WTC11 (cell line): ENCODE measurements around the gene FBXO22. TPM values are rescaled to one million over a fixed set of nuclear protein-coding genes. Genes with fewer than 3 reads are reported as not detected.
"Not testable (repeated sequence)": the region's sequence is repeated elsewhere in the genome, so short reads cannot be mapped to it uniquely, and the experiment has no call there.

Experiments used
- ATAC-seq: fragments of 200-7000 bp; cut with Tn5 transposase; 2 replicates; pipeline ENCODE4 v1.10.0; 2021; ENCODE audit warnings: mild to moderate bottlenecking, moderate library complexity
- CTCF ChIA-PET: fragments of 300-600 bp; sonication (Branson Sonifier 250); formaldehyde crosslinking; loops from one replicate; lab custom pipeline; 2021; ENCODE audit warnings: antibody characterized with exemption; lab: Charles Lee
- POLR2A ChIA-PET: fragments of 350-600 bp; sonication (Branson Sonifier 250); formaldehyde crosslinking; loops from one replicate; lab custom pipeline; 2021; ENCODE audit warnings: antibody characterized with exemption; lab: Charles Lee
- DNase-seq: peaks from one replicate; pipeline ENCODE4 v3.0.0; 2021; ENCODE audit warnings: low spot score
- H3K27ac Mint-ChIP-seq: 2 replicates; pipeline ENCODE4 v1.8.0; 2021; ENCODE audit warnings: mixed read lengths
- H3K27me3 Mint-ChIP-seq: 2 replicates; pipeline ENCODE4 v1.8.0; 2021; ENCODE audit warnings: low read depth, mild to moderate bottlenecking, moderate library complexity, mixed read lengths
- H3K36me3 Mint-ChIP-seq: 2 replicates; pipeline ENCODE4 v1.8.0; 2021; ENCODE audit warnings: mixed read lengths
- H3K4me1 Mint-ChIP-seq: 2 replicates; pipeline ENCODE4 v1.8.0; 2022; ENCODE audit warnings: mixed read lengths
- H3K4me3 Mint-ChIP-seq: 2 replicates; pipeline ENCODE4 v1.8.0; 2021; ENCODE audit warnings: mild to moderate bottlenecking, moderate library complexity, mixed read lengths
- H3K9me3 Mint-ChIP-seq: 2 replicates; pipeline ENCODE4 v1.8.0; 2021; ENCODE audit warnings: mixed read lengths
- ELF4 ChIP-seq: sonication (generic); formaldehyde crosslinking; IDR thresholded peaks from 2 replicates; pipeline ENCODE4 v1.8.1; 2022; ENCODE audit warnings: low read depth, mild to moderate bottlenecking, moderate library complexity, missing genetic modification reagents
- ESRRA ChIP-seq: sonication (generic); formaldehyde crosslinking; IDR thresholded peaks from 2 replicates; pipeline ENCODE4 v1.8.1; 2022; ENCODE audit warnings: mild to moderate bottlenecking, missing genetic modification reagents, borderline replicate concordance
- ETV6 ChIP-seq: sonication (generic); formaldehyde crosslinking; IDR thresholded peaks from 2 replicates; pipeline ENCODE4 v1.8.1; 2022; ENCODE audit warnings: mild to moderate bottlenecking, missing genetic modification reagents
- MXD4 ChIP-seq: fragments of 250-450 bp; sonication (Bioruptor Pico); IDR thresholded peaks from 2 replicates; pipeline ENCODE4 v1.8.0; 2021; ENCODE audit warnings: mild to moderate bottlenecking, moderate library complexity, borderline replicate concordance
- NFYB ChIP-seq: sonication (generic); formaldehyde crosslinking; conservative IDR thresholded peaks from 2 replicates; pipeline ENCODE4 v1.8.0; 2022; ENCODE audit warnings: low read depth, missing genetic modification reagents
- NR1H2 ChIP-seq: sonication (generic); formaldehyde crosslinking; IDR thresholded peaks from 2 replicates; pipeline ENCODE4 v1.9.0; 2021; ENCODE audit warnings: mild to moderate bottlenecking, moderate library complexity, missing genetic modification reagents
- NR3C1 ChIP-seq: sonication (generic); formaldehyde crosslinking; conservative IDR thresholded peaks from 2 replicates; pipeline ENCODE4 v1.8.1; 2023; ENCODE audit warnings: low read depth, mild to moderate bottlenecking, missing genetic modification reagents
- SMAD3 ChIP-seq: sonication (generic); formaldehyde crosslinking; IDR thresholded peaks from 2 replicates; pipeline ENCODE4 v1.8.0; 2022; ENCODE audit warnings: missing genetic modification reagents, mild to moderate bottlenecking, borderline replicate concordance
- SP1 ChIP-seq: sonication (generic); formaldehyde crosslinking; conservative IDR thresholded peaks from 2 replicates; pipeline ENCODE4 v1.8.1; 2022; ENCODE audit warnings: missing genetic modification reagents
- TEAD1 ChIP-seq: sonication (generic); formaldehyde crosslinking; IDR thresholded peaks from 2 replicates; pipeline ENCODE4 v1.8.0; 2022; ENCODE audit warnings: mild to moderate bottlenecking, missing genetic modification reagents
- TP53 ChIP-seq: sonication (generic); formaldehyde crosslinking; IDR thresholded peaks from 2 replicates; pipeline ENCODE4 v1.8.1; 2023; ENCODE audit warnings: mild to moderate bottlenecking, missing genetic modification reagents
- ZNF121 ChIP-seq: sonication (generic); formaldehyde crosslinking; IDR thresholded peaks from 2 replicates; pipeline ENCODE4 v1.8.0; 2023; ENCODE audit warnings: missing genetic modification reagents
- total RNA-seq: library from RNA; stranded (reverse); gene quantifications from 3 replicates; pipeline ENCODE4 v1.2.3, GENCODE V29; 2021
- TF ChIP-seq, protein P1 (sequence below): sonication (generic); formaldehyde crosslinking; IDR thresholded peaks from 2 replicates; pipeline ENCODE4 v1.8.1; 2023; ENCODE audit warnings: mild to moderate bottlenecking, missing genetic modification reagents, moderate library complexity
- TF ChIP-seq, protein P2 (sequence below): sonication (generic); formaldehyde crosslinking; IDR thresholded peaks from 2 replicates; pipeline ENCODE4 v1.8.0; 2022; ENCODE audit warnings: mild to moderate bottlenecking, missing genetic modification reagents
- TF ChIP-seq, protein P3 (sequence below): fragments of 250-450 bp; sonication (Bioruptor Pico); IDR thresholded peaks from 2 replicates; pipeline ENCODE4 v1.9.0; 2021; ENCODE audit warnings: mild to moderate bottlenecking

Gene FBXO22
- total RNA-seq, 1 experiment from 2014 or later, result 95.7 TPM

DNA sequence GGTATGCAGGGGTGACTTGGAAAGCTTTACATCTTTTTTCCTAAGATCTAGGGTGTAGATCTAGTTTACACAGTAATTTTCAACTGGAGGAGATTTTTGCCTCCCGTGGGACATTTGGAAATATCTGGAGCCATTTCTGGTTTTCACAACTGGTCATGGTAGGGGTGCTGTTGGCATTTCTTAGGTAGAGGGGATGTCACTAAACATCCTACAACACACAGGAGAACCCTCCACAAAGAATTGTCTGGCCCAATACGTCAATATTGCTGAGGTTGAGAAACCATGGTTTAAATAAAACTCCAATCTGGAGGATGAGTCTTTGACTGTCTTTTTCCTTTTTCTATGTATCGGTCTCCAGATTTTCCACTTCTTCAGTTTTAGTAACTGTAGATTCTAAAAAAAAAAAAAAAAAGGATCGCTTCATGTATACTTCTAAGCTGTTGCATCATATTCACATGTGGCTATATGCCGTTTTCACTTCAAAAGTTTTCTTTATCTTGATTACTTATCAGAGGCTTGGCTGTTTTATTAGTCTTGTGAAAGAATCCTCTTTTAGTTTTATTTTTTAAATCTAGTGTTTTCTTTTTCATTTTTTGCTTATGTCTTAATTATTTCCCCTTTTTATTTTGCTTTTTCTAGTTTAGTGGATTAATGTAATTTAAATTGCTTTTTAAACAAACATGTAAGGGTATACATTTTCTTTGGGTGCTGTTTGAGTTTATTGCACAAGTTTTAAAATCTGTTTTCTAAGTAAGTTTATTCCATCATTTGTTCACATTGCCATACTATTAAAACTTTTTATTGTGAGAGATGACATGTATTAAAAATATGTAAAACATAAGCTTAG is 39.2 kb upstream of the FBXO22 start:
- TF ChIP-seq ESRRA (CRISPR knock-in tag) (no peak), NR1H2 (CRISPR knock-in tag) (no peak), ELF4 (CRISPR knock-in tag) (no peak), NFYB (no peak), ETV6 (CRISPR knock-in tag) (no peak), ZNF121 (no peak), TEAD1 (no peak), SMAD3 (CRISPR knock-in tag) (no peak), TP53 (CRISPR knock-in tag) (no peak)
- TF ChIP-seq, protein P1, sequence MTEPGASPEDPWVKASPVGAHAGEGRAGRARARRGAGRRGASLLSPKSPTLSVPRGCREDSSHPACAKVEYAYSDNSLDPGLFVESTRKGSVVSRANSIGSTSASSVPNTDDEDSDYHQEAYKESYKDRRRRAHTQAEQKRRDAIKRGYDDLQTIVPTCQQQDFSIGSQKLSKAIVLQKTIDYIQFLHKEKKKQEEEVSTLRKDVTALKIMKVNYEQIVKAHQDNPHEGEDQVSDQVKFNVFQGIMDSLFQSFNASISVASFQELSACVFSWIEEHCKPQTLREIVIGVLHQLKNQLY, result no peak
- Mint-ChIP-seq H3K27ac (peak overlapping the region; percentile 37; the same call in 1 of the 2 replicates), H3K4me1 (peaks cover 52% of the 10 kb centered on the region), H3K9me3 (no peaks in the 10 kb centered on the region), H3K4me3 (no peak overlapping the region), H3K27me3 (no peaks in the 10 kb centered on the region), H3K36me3 (peaks cover 24% of the 10 kb centered on the region)
- no peak for DNase-seq
- ChIA-PET POLR2A (no interaction called here), CTCF (interaction anchor here (0.6 to 1.3 kb wide), 3 partner anchors 21 to 1816 kb away, joined by 3 read pairs; no protein-coding TSS in a partner anchor)
- ATAC-seq, result no peak

- ATAC-seq, result not testable (repeated sequence)
Measured at GRCh38 chr15:75866045-75866444, 37.6 kb upstream of the FBXO22 start.

DNA sequence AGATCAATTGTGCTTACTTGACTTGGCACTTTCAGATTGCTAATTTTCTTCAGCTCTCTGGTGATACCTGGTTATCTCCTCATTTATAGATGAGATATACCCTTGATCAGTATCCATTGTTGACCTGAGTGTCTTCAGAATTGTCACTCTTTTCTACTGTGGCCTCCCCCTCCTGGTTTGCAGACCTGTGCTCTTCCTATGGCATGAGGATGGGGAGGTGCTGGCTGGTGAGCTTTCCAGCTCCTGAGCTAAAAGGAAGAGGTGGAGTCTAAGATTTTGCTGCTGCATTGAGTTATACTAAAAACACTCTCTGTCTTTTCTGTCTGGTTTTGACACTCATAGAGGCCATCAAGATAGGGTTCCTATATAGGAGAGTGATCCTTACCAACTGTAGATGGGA is 36.8 kb upstream of the FBXO22 start:
- Mint-ChIP-seq H3K36me3 (peaks cover 24% of the 10 kb centered on the region), H3K9me3 (no peaks in the 10 kb centered on the region), H3K27ac (peak overlapping the region; percentile 85), H3K4me3 (peak overlapping the region; percentile 4; the same call in 1 of the 2 replicates), H3K27me3 (no peaks in the 10 kb centered on the region), H3K4me1 (peaks cover 75% of the 10 kb centered on the region)
- ATAC-seq (peak; percentile 73), DNase-seq (no peak)
- TF ChIP-seq, protein P2, sequence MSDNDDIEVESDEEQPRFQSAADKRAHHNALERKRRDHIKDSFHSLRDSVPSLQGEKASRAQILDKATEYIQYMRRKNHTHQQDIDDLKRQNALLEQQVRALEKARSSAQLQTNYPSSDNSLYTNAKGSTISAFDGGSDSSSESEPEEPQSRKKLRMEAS (CRISPR knock-in tag), result no peak
- CTCF ChIA-PET, result interaction anchor here (1.0 to 1.6 kb wide), 4 partner anchors 15 to 273 kb away, joined by 3 read pairs; partner anchors contain the start of gene UBE2Q2
- POLR2A ChIA-PET, result no interaction called here

More at GRCh38 chr15:75866045-75866444, 37.6 kb upstream of the FBXO22 start:
- Mint-ChIP-seq H3K4me1 (peaks cover 66% of the 10 kb centered on the region), H3K36me3 (peaks cover 29% of the 10 kb centered on the region), H3K27ac (peak overlapping the region; percentile 87)
- DNase-seq, CTCF ChIA-PET, POLR2A ChIA-PET, H3K9me3 Mint-ChIP-seq, H3K4me3 Mint-ChIP-seq, H3K27me3 Mint-ChIP-seq: not testable (repeated sequence)
- peak; percentile 86; the same call in 1 of the 2 replicates for TF ChIP-seq ZNF121

GRCh38 chr15:75867449-75867848 is 36.2 kb upstream of the FBXO22 start:
- no peak for TF ChIP-seq MXD4 (CRISPR knock-in tag)
- TF ChIP-seq TEAD1, result no peak
- TF ChIP-seq SP1 (CRISPR knock-in tag), result no peak
- Mint-ChIP-seq H3K36me3 (peaks cover 23% of the 10 kb centered on the region), H3K27ac (peak overlapping the region; percentile 85), H3K4me3 (peak overlapping the region; percentile 41; the same call in 1 of the 2 replicates), H3K9me3 (no peaks in the 10 kb centered on the region), H3K27me3 (no peaks in the 10 kb centered on the region), H3K4me1 (peaks cover 80% of the 10 kb centered on the region)
- CTCF ChIA-PET, result interaction anchor here (1.0 to 1.6 kb wide), 5 partner anchors 15 to 272 kb away, joined by 3 read pairs; partner anchors contain the start of gene UBE2Q2
- POLR2A ChIA-PET, result no interaction called here
- DNase-seq (no peak), ATAC-seq (no peak)

DNA sequence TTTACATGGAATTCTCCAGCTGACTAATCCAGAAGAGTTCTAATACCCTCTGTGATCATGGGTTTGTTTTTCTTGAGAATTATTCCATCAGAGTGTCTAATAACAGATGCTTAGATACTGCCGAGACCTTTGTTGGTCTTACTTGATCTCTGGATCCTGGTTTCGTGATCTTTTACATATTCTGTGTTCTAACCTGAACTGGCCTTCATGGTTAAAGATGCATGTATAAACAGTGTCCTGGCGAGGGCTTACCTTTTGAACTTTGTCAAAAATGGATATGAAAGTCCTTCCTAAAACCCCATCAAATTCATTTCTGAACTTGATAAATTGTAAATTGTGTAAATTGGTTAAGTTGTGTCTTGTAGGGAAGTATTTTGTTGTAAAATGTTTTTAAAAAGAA is 35.7 kb upstream of the FBXO22 start:
- Mint-ChIP-seq H3K9me3 (no peaks in the 10 kb centered on the region), H3K4me3 (peak overlapping the region; percentile 24; the same call in 1 of the 2 replicates), H3K27me3 (no peaks in the 10 kb centered on the region), H3K36me3 (peaks cover 23% of the 10 kb centered on the region), H3K27ac (peak overlapping the region; percentile 82), H3K4me1 (peaks cover 84% of the 10 kb centered on the region)
- DNase-seq (no peak), ATAC-seq (no peak)
- POLR2A ChIA-PET, result no interaction called here
- CTCF ChIA-PET, result interaction anchor here (1.0 to 1.6 kb wide), 3 partner anchors 25 to 82 kb away, joined by 3 read pairs; partner anchors contain the start of gene UBE2Q2
- no peak for TF ChIP-seq NR3C1 (CRISPR knock-in tag)
- TF ChIP-seq, protein P3, sequence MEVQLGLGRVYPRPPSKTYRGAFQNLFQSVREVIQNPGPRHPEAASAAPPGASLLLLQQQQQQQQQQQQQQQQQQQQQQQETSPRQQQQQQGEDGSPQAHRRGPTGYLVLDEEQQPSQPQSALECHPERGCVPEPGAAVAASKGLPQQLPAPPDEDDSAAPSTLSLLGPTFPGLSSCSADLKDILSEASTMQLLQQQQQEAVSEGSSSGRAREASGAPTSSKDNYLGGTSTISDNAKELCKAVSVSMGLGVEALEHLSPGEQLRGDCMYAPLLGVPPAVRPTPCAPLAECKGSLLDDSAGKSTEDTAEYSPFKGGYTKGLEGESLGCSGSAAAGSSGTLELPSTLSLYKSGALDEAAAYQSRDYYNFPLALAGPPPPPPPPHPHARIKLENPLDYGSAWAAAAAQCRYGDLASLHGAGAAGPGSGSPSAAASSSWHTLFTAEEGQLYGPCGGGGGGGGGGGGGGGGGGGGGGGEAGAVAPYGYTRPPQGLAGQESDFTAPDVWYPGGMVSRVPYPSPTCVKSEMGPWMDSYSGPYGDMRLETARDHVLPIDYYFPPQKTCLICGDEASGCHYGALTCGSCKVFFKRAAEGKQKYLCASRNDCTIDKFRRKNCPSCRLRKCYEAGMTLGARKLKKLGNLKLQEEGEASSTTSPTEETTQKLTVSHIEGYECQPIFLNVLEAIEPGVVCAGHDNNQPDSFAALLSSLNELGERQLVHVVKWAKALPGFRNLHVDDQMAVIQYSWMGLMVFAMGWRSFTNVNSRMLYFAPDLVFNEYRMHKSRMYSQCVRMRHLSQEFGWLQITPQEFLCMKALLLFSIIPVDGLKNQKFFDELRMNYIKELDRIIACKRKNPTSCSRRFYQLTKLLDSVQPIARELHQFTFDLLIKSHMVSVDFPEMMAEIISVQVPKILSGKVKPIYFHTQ (CRISPR knock-in tag), result no peak
